Measurements from ENCODE around the gene MTERF4.

- TF ChIP-seq CTCF (IDR thresholded peaks at IDR 0.05; ENCODE audit: insufficient read depth, low read length) (no peak), POLR2AphosphoS5 (IDR thresholded peaks at IDR 0.05; ENCODE audit: low read depth) (no peak), GABPA (IDR thresholded peaks at IDR 0.05; ENCODE audit: low read depth) (no peak), REST (IDR thresholded peaks at IDR 0.05; ENCODE audit: insufficient replicate concordance, low read depth) (no peak)
Measured at GRCh38 chr2:241053576-241054251, 48.4 kb downstream of the MTERF4 start.

Measured in HL-60 (cell line).